Prostate gland (tissue), 2 donors: ENCODE results near the gene SLC12A5. TPM values are rescaled to one million over a fixed set of nuclear protein-coding genes. Genes with fewer than 3 reads are reported as not detected.
"Not testable (repeated sequence)": the region's sequence is repeated elsewhere in the genome, so short reads cannot be mapped to it uniquely, and the experiment has no call there.

Experiments used
- DNase-seq: peaks from one replicate; pipeline ENCODE4 v3.0.0-alpha.2; 2019; ENCODE audit warnings: low spot score
- H3K27ac ChIP-seq, 2 donors: fragments of 200-600 bp; sonication (generic); 2 replicates each; pipeline ENCODE4 v1.5.1; 2017 to 2019
- H3K27me3 ChIP-seq: fragments of 200-600 bp; sonication (generic); replicated peaks from 2 replicates; pipeline ENCODE4 v1.5.1; 2019; ENCODE audit not compliant: insufficient read depth
- H3K36me3 ChIP-seq, 2 donors: fragments of 200-600 bp; sonication (generic); 1 replicate in 1 of 2; 2 replicates in 1 of 2; pipeline versions ENCODE4 v1.5.1 to v1.8.1; 2017 to 2019
- H3K4me1 ChIP-seq: fragments of 200-600 bp; sonication (generic); replicated peaks from 2 replicates; pipeline ENCODE4 v1.5.1; 2019
- H3K4me3 ChIP-seq, 2 donors: fragments of 200-600 bp; sonication (generic); 2 replicates each; pipeline ENCODE4 v1.5.1; 2017 to 2019
- H3K9me3 ChIP-seq: fragments of 200-600 bp; sonication (generic); 2 replicates; pipeline ENCODE4 v1.5.1; 2017
- CTCF ChIP-seq, 4 experiments: fragments of 200-600 bp in 2 of 4; fragments of 450-650 bp in 2 of 4; sonication (generic) in 2 of 4; IDR thresholded peaks; 1 replicate in 3 of 4; 2 replicates in 1 of 4; pipeline ENCODE4 v1.5.1; 2016 to 2019; ENCODE audit warnings: antibody characterized with exemption in 4 of 4, mild to moderate bottlenecking in 2 of 4, moderate library complexity in 2 of 4
- POLR2A ChIP-seq: fragments of 450-650 bp; IDR thresholded peaks from one replicate; pipeline ENCODE4 v1.6.1; 2016; ENCODE audit warnings: antibody characterized with exemption, mild to moderate bottlenecking
- POLR2AphosphoS5 ChIP-seq: sonication (generic); formaldehyde crosslinking; IDR thresholded peaks from one replicate; pipeline ENCODE4 v1.6.1; 2017; ENCODE audit warnings: antibody characterized with exemption
- WGBS: methylation state at CpG from one replicate; pipeline ENCODE4 v1.1.5; 2018; 5-methylcytosine and 5-hydroxymethylcytosine counted together
- intact Hi-C: fragments of 100-400 bp; cut with DNase I; formaldehyde crosslinking; loops from one replicate; pipeline ENCODE4 v1.14.2; 2022
- total RNA-seq, 2 donors: library from RNA; depleted of rRNA; stranded (reverse); fragments of >200 nt; gene quantifications; one replicate each; pipeline ENCODE4 v1.1.0, GENCODE V29; 2016

The SLC12A5 gene
- total RNA-seq, 2 donors from 2014 or later: 3.6 TPM; not detected in 1

GRCh38 chr20:46093531-46093930 lies 64.5 kb downstream of the SLC12A5 start:
- DNase-seq: no peak
- WGBS: 76% methylated on average over 2 of the region's 2 CpGs

GRCh38 chr20:46099491-46100287 lies 70.7 kb downstream of the SLC12A5 start:
- DNase-seq: no peak
- no peaks in the 10 kb centered on the region for H3K36me3 ChIP-seq
- peaks cover 3% of the 10 kb centered on the region for H3K27me3 ChIP-seq
- no peak overlapping the region for H3K4me3 ChIP-seq
- H3K27ac ChIP-seq: no peak overlapping the region
- no peaks in the 10 kb centered on the region for H3K4me1 ChIP-seq
- TF ChIP-seq POLR2AphosphoS5 (no peak), CTCF (IDR thresholded peaks at IDR 0.05) (no peak), POLR2A (no peak)
- intact Hi-C loops: no loop called here
- 38% methylated on average over 22 of the region's 48 CpGs for WGBS
- H3K9me3 ChIP-seq: no peaks in the 10 kb centered on the region

More at GRCh38 chr20:46093531-46093930, 64.5 kb downstream of the SLC12A5 start:
- no peaks in the 10 kb centered on the region for H3K9me3 ChIP-seq
- no peaks in the 10 kb centered on the region for H3K27me3 ChIP-seq
- H3K27ac ChIP-seq: no peak overlapping the region
- H3K36me3 ChIP-seq: no peaks in the 10 kb centered on the region
- H3K4me3 ChIP-seq: no peak overlapping the region
- no peak for TF ChIP-seq CTCF (IDR thresholded peaks at IDR 0.05)
- no peak for TF ChIP-seq POLR2A
- no peak for TF ChIP-seq POLR2AphosphoS5
- intact Hi-C loops: no loop called here
- no peaks in the 10 kb centered on the region for H3K4me1 ChIP-seq

- H3K4me1 ChIP-seq, H3K27me3 ChIP-seq, H3K9me3 ChIP-seq, H3K27ac ChIP-seq, DNase-seq, H3K36me3 ChIP-seq, intact Hi-C loops, H3K4me3 ChIP-seq: not testable (repeated sequence)
- 84% methylated on average over 7 of the region's 7 CpGs for WGBS
Observed at GRCh38 chr20:46100444-46100843, 71.4 kb downstream of the SLC12A5 start.

GRCh38 chr20:46100988-46101387 lies 72.0 kb downstream of the SLC12A5 start:
- intact Hi-C loops: no loop called here
- no peak for DNase-seq
- H3K4me3 ChIP-seq: no peak overlapping the region
- no peaks in the 10 kb centered on the region for H3K36me3 ChIP-seq
- H3K27ac ChIP-seq: no peak overlapping the region
- WGBS: 80% methylated on average over 5 of the region's 5 CpGs
- TF ChIP-seq POLR2A: no peak
- no peak for TF ChIP-seq CTCF (IDR thresholded peaks at IDR 0.05)
- no peak for TF ChIP-seq POLR2AphosphoS5
- H3K9me3 ChIP-seq: no peaks in the 10 kb centered on the region
- H3K27me3 ChIP-seq: peaks cover 3% of the 10 kb centered on the region
- H3K4me1 ChIP-seq: no peaks in the 10 kb centered on the region

GRCh38 chr20:46101957-46102356 lies 72.9 kb downstream of the SLC12A5 start:
- DNase-seq: no peak
- Histone ChIP-seq H3K9me3 (no peaks in the 10 kb centered on the region), H3K27ac (no peak overlapping the region), H3K27me3 (peaks cover 3% of the 10 kb centered on the region), H3K4me3 (no peak overlapping the region), H3K4me1 (no peaks in the 10 kb centered on the region), H3K36me3 (no peaks in the 10 kb centered on the region)
- 87% methylated on average over 3 of the region's 3 CpGs for WGBS
- no peak for TF ChIP-seq CTCF (IDR thresholded peaks at IDR 0.05)
- no peak for TF ChIP-seq POLR2A
- no peak for TF ChIP-seq POLR2AphosphoS5
- intact Hi-C loops: no loop called here
